ENCODE results near the gene GREB1. TPM values are rescaled to one million over a fixed set of nuclear protein-coding genes. Genes with fewer than 3 reads are reported as not detected.
A peak's percentile ranks its signal among the peaks of the same experiment; 100 is the strongest.

Gene GREB1
- total RNA-seq, 1 donor from 2014 or later = under 0.01 TPM

DNA sequence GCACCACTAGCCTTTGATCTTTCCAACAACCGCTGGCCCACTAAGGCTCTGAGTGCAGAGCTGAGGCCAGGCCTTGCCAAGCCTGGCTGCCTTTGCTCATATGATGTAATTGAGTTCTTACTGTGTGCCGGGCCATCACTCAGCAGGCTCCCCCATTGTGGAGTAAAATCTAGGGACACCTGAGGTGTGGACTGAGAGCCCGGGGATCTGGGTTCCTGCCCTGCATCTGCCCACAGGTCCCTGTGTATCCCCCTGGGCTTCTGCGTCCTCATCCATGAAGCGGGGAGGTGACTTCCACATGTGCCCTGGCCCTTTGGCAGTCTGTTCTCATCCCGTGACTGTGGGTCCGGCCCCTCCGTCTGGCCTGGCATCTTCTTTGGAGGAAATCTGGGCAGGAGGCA, 33.8 kb downstream of the GREB1 start:
- no peak for DNase-seq (ENCODE audit: low read depth)
- TF ChIP-seq, protein P1, sequence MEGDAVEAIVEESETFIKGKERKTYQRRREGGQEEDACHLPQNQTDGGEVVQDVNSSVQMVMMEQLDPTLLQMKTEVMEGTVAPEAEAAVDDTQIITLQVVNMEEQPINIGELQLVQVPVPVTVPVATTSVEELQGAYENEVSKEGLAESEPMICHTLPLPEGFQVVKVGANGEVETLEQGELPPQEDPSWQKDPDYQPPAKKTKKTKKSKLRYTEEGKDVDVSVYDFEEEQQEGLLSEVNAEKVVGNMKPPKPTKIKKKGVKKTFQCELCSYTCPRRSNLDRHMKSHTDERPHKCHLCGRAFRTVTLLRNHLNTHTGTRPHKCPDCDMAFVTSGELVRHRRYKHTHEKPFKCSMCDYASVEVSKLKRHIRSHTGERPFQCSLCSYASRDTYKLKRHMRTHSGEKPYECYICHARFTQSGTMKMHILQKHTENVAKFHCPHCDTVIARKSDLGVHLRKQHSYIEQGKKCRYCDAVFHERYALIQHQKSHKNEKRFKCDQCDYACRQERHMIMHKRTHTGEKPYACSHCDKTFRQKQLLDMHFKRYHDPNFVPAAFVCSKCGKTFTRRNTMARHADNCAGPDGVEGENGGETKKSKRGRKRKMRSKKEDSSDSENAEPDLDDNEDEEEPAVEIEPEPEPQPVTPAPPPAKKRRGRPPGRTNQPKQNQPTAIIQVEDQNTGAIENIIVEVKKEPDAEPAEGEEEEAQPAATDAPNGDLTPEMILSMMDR (IDR thresholded peaks at IDR 0.05; ENCODE audit: insufficient read depth, low read length, severe bottlenecking) = no peak

DNA sequence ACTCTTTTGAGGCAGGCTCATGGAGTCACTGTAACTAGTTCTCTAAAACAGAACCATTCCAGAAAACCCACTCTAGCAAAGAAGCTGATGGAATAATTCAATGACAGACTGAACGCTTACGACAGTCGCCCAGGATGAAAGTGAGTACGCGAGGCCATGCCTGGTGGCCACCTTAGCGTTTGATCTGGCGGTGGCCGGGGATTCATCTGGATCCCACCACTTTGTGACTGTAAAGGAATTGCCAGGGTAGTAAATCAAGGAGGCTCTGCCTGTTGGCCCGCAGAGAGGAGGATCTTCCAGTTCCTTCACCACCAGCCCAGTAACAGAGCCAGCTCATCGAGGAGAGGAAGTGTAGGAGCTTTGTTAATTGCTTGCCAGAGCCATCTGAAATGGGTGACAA, 34.6 kb downstream of the GREB1 start:
- TF ChIP-seq, protein P1 (IDR thresholded peaks at IDR 0.05; ENCODE audit: insufficient read depth, low read length, severe bottlenecking) = no peak
- no peaks in the 10 kb centered on the region for H3K27me3 ChIP-seq (ENCODE audit: control insufficient read depth, insufficient read depth, low read length)
- DNase-seq (ENCODE audit: low read depth) (no peak), FAIRE-seq (peak; percentile 58)
- no peak overlapping the region for H3K4me3 ChIP-seq (ENCODE audit: low read depth, low read length)
- no peaks in the 10 kb centered on the region for H3K36me3 ChIP-seq (ENCODE audit: control insufficient read depth, insufficient read depth, low read length)

More for the DNA sequence above, 33.8 kb downstream of the GREB1 start:
- Histone ChIP-seq H3K36me3 (ENCODE audit: control insufficient read depth, insufficient read depth, low read length) (no peaks in the 10 kb centered on the region), H3K27me3 (ENCODE audit: control insufficient read depth, insufficient read depth, low read length) (no peaks in the 10 kb centered on the region), H3K4me3 (ENCODE audit: low read depth, low read length) (no peak overlapping the region)
- no peak for FAIRE-seq

DNA sequence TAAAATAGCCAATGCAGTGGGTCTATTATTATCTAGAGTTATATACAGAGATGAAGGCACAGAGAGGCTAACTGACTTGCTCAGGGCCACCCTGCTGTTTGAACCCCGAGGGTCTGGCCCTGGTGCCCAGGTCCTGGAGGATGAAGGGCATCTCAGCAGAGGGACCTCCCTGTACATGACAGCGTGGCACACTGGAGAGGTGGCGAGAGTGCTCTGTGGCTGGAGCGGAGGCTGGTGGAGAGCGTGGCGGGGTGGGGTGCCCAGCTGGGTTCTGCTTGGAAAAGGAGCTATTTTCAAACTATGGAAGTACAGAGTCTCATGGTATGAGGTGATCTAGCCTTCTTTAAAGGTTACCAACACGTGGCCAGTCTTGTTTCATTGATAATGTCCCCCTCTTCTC, 35.8 kb downstream of the GREB1 start:
- Histone ChIP-seq H3K36me3 (ENCODE audit: control insufficient read depth, insufficient read depth, low read length) (no peaks in the 10 kb centered on the region), H3K27me3 (ENCODE audit: control insufficient read depth, insufficient read depth, low read length) (no peaks in the 10 kb centered on the region), H3K4me3 (ENCODE audit: low read depth, low read length) (no peak overlapping the region)
- TF ChIP-seq, protein P1 (IDR thresholded peaks at IDR 0.05; ENCODE audit: insufficient read depth, low read length, severe bottlenecking) = no peak
- DNase-seq (ENCODE audit: low read depth) = no peak
- FAIRE-seq = no peak

DNA sequence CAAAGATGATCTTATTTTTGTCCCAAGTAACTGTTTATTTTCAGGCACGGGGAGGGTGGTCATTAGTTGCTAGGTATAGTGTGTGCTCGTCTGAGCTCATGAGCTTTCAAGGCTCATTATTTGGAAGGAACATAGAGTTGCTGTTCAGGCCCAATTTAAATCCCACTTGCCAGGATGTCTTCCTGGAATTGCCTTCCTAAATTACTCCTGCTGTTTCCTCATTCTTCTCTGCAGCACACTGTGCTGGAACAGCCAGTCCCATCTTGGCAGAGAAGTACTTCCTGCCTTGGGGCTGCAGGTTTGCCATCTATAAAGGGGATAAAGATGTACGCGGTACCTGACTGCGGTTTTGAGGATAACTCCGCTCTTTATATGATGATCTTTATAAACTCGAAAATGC, 37.3 kb downstream of the GREB1 start:
- TF ChIP-seq, protein P1 (IDR thresholded peaks at IDR 0.05; ENCODE audit: insufficient read depth, low read length, severe bottlenecking) = no peak
- DNase-seq (ENCODE audit: low read depth) (no peak), FAIRE-seq (no peak)

DNA sequence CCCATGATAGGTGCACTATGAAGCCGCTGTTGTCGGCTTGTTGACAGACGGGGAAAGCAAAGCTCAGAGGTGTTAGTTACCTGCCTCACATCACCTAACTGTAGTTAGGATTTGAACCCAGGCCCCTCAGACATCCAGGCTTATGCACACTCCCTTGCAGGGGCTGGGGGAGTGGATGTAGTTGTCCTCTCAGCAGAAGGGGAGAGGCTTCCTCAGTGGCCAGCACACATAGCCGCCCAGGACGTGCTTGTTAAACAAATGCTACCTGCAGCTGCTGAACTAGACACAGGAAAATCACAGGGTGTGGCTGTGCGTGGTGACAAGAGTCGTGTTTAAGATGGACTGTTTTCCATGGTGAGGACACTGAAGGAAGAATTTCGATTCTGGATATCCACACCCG, 39.2 kb downstream of the GREB1 start:
- Histone ChIP-seq H3K4me3 (ENCODE audit: low read depth, low read length) (no peak overlapping the region), H3K27me3 (ENCODE audit: control insufficient read depth, insufficient read depth, low read length) (no peaks in the 10 kb centered on the region), H3K36me3 (ENCODE audit: control insufficient read depth, insufficient read depth, low read length) (no peaks in the 10 kb centered on the region)
- TF ChIP-seq, protein P1 (IDR thresholded peaks at IDR 0.05; ENCODE audit: insufficient read depth, low read length, severe bottlenecking) = no peak
- DNase-seq (ENCODE audit: low read depth) (no peak), FAIRE-seq (peak; percentile 62)

More for the DNA sequence above, 37.3 kb downstream of the GREB1 start:
- Histone ChIP-seq H3K4me3 (ENCODE audit: low read depth, low read length) (no peak overlapping the region), H3K27me3 (ENCODE audit: control insufficient read depth, insufficient read depth, low read length) (no peaks in the 10 kb centered on the region), H3K36me3 (ENCODE audit: control insufficient read depth, insufficient read depth, low read length) (no peaks in the 10 kb centered on the region)

DNA sequence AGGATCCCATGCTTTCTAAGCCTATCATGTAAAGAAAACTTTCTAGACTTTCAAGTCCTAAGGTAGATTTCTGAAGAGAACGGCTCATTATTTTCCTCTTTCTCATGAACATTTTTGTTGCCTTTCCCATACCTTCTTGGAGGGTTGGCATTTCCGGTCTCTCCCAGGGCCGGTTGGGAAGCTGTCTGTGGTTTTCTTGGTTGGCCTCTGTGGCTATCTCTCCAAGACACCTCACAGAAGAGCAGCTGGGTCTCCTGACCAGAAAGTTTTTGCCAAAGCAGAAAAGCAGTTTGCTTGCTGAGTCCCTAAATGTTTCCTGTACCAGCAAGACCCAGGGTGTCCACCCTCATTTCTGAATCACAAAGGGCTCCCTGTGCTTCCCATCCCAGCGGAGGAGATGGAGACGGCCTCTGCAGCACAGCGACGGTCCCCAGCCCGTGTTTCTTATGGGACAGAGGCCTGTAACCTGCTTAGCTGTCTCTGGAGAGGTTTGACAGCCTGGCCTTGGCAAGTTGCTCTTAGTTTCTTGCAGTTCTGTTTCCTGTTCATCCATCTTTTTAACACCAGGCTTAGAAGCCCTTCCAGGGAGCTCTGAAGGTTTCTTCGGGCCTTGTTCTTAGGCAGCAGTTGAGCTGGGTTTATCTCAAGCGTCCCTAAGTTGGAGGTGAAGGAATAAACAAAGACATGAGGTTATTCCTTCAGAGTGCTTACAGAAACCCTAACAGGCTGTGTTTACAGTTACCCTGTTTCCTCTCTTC, 39.8 kb downstream of the GREB1 start:
- FAIRE-seq = no peak
- no peak for DNase-seq (ENCODE audit: low read depth)
- TF ChIP-seq, protein P1 (IDR thresholded peaks at IDR 0.05; ENCODE audit: insufficient read depth, low read length, severe bottlenecking) = no peak
- no peaks in the 10 kb centered on the region for H3K36me3 ChIP-seq (ENCODE audit: control insufficient read depth, insufficient read depth, low read length)
- no peaks in the 10 kb centered on the region for H3K27me3 ChIP-seq (ENCODE audit: control insufficient read depth, insufficient read depth, low read length)
- H3K4me3 ChIP-seq (ENCODE audit: low read depth, low read length) = no peak overlapping the region

Measured in bronchial epithelial cell (primary cell).